Caco-2 (cell line): ENCODE data around the gene MIER3. TPM values are rescaled to one million over a fixed set of nuclear protein-coding genes. Genes with fewer than 3 reads are reported as not detected.

Source experiments
- BruUV-seq: library from RNA; stranded (reverse); fragments of 400-500 nt; replicated peaks from 2 replicates; lab custom pipeline; 2021; lab: Mats Ljungman, UMichigan
- CTCF ChIA-PET: fragments of 300-600 bp; sonication (Branson Sonifier 250); formaldehyde crosslinking; loops from one replicate; lab custom pipeline; 2022; ENCODE audit warnings: antibody characterized with exemption; lab: Charles Lee
- POLR2A ChIA-PET: fragments of 300-600 bp; sonication (Branson Sonifier 250); formaldehyde crosslinking; loops from one replicate; lab custom pipeline; 2022; ENCODE audit warnings: antibody characterized with exemption; lab: Charles Lee
- DNase-seq, 2 experiments: peaks; one replicate each; pipeline versions ENCODE4 v3.0.0 to v3.0.0-alpha.2; 2020 to 2022
- H3K27me3 ChIP-seq: replicated peaks from 2 replicates; pipeline ENCODE4 v1.6.0; 2011; ENCODE audit warnings: low read length; ENCODE audit not compliant: control insufficient read depth, insufficient read depth
- H3K36me3 ChIP-seq: 2 replicates; pipeline ENCODE4 v1.5.1; 2011; ENCODE audit warnings: low read length; ENCODE audit not compliant: control insufficient read depth, insufficient read depth
- H3K4me1 ChIP-seq: fragments of 250-450 bp; sonication (Bioruptor Pico); 2 replicates; pipeline ENCODE4 v1.5.1; 2020; ENCODE audit warnings: mild to moderate bottlenecking
- H3K4me3 ChIP-seq: 2 replicates; pipeline ENCODE4 v1.5.1; 2011; ENCODE audit warnings: low read depth, mild to moderate bottlenecking, control low read depth, low read length
- H3K9me3 ChIP-seq: fragments of 250-450 bp; sonication (Bioruptor Pico); 2 replicates; pipeline ENCODE4 v1.5.1; 2020; ENCODE audit warnings: mild to moderate bottlenecking, moderate library complexity
- H3K27ac Mint-ChIP-seq: one replicate; pipeline ENCODE4 v1.8.0; 2022; ENCODE audit warnings: mixed read lengths; ENCODE audit not compliant: unreplicated experiment
- H3K27me3 Mint-ChIP-seq: one replicate; pipeline ENCODE4 v1.8.0; 2022; ENCODE audit warnings: mixed read lengths; ENCODE audit not compliant: insufficient read depth, unreplicated experiment
- H3K36me3 Mint-ChIP-seq: one replicate; pipeline ENCODE4 v1.8.0; 2022; ENCODE audit warnings: mild to moderate bottlenecking, mixed read lengths; ENCODE audit not compliant: insufficient read depth, unreplicated experiment
- H3K4me1 Mint-ChIP-seq: one replicate; pipeline ENCODE4 v1.8.0; 2022; ENCODE audit warnings: low read depth, mixed read lengths; ENCODE audit not compliant: unreplicated experiment
- H3K4me3 Mint-ChIP-seq: one replicate; pipeline ENCODE4 v1.8.0; 2022; ENCODE audit warnings: mild to moderate bottlenecking, moderate library complexity, mixed read lengths; ENCODE audit not compliant: unreplicated experiment
- H3K9me3 Mint-ChIP-seq: one replicate; pipeline ENCODE4 v1.8.0; 2022; ENCODE audit warnings: mixed read lengths; ENCODE audit not compliant: unreplicated experiment
- intact Hi-C: fragments of 100-400 bp; cut with micrococcal nuclease; formaldehyde crosslinking; loops from one replicate; pipeline ENCODE4 v1.10.0; 2022; ENCODE audit not compliant: unreplicated experiment
- total RNA-seq: library from RNA; stranded (reverse); gene quantifications from 2 replicates; pipeline ENCODE4 v1.2.3, GENCODE V29; 2022
- TF ChIP-seq, protein P1 (sequence below), 2 experiments: fragments of 200-600 bp in 1 of 2; IDR thresholded peaks; 1 replicate in 1 of 2; 2 replicates in 1 of 2; pipeline versions ENCODE4 v1.5.1 to v1.8.0; 2011 to 2022; ENCODE audit warnings: antibody characterized with exemption in 1 of 2, control low read depth in 1 of 2, inconsistent platforms in 1 of 2, low read depth in 1 of 2, low read length in 1 of 2, mild to moderate bottlenecking in 1 of 2, moderate library complexity in 1 of 2; ENCODE audit not compliant: insufficient read depth in 1 of 2, severe bottlenecking in 1 of 2, unreplicated experiment in 1 of 2

The MIER3 gene
- total RNA-seq, 1 experiment from 2014 or later: 52.7 TPM

DNA sequence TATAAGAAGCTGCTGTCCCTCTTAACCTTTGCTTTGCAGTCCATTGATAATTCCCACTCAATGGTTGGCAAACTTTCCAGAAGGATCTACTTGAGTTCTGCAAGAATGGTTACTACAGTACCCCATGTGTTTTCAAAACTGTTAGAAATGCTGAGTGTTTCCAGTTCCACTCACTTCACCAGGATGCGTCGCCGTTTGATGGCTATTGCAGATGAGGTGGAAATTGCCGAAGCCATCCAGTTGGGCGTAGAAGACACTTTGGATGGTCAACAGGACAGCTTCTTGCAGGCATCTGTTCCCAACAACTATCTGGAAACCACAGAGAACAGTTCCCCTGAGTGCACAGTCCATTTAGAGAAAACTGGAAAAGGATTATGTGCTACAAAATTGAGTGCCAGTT lies 70.4 kb downstream of the MIER3 start:
- H3K36me3 ChIP-seq: peaks cover 2% of the 10 kb centered on the region
- H3K27me3 ChIP-seq: no peaks in the 10 kb centered on the region
- intact Hi-C loops: no loop called here
- no peak for DNase-seq
- Mint-ChIP-seq H3K36me3 (peaks cover 81% of the 10 kb centered on the region), H3K4me3 (no peak overlapping the region), H3K27me3 (no peaks in the 10 kb centered on the region), H3K27ac (no peak overlapping the region), H3K9me3 (no peaks in the 10 kb centered on the region), H3K4me1 (no peaks in the 10 kb centered on the region)
- no peaks in the 10 kb centered on the region for H3K4me1 ChIP-seq
- ChIA-PET CTCF (no interaction called here), POLR2A (no interaction called here)
- BruUV-seq: TSS peak; percentile 40
- no peaks in the 10 kb centered on the region for H3K9me3 ChIP-seq
- no peak overlapping the region for H3K4me3 ChIP-seq
- TF ChIP-seq, protein P1, sequence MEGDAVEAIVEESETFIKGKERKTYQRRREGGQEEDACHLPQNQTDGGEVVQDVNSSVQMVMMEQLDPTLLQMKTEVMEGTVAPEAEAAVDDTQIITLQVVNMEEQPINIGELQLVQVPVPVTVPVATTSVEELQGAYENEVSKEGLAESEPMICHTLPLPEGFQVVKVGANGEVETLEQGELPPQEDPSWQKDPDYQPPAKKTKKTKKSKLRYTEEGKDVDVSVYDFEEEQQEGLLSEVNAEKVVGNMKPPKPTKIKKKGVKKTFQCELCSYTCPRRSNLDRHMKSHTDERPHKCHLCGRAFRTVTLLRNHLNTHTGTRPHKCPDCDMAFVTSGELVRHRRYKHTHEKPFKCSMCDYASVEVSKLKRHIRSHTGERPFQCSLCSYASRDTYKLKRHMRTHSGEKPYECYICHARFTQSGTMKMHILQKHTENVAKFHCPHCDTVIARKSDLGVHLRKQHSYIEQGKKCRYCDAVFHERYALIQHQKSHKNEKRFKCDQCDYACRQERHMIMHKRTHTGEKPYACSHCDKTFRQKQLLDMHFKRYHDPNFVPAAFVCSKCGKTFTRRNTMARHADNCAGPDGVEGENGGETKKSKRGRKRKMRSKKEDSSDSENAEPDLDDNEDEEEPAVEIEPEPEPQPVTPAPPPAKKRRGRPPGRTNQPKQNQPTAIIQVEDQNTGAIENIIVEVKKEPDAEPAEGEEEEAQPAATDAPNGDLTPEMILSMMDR (IDR thresholded peaks at IDR 0.05; ENCODE audit: insufficient read depth in 1 of 2, low read depth in 1 of 2, low read length in 1 of 2, severe bottlenecking in 1 of 2, unreplicated experiment in 1 of 2): no peak

DNA sequence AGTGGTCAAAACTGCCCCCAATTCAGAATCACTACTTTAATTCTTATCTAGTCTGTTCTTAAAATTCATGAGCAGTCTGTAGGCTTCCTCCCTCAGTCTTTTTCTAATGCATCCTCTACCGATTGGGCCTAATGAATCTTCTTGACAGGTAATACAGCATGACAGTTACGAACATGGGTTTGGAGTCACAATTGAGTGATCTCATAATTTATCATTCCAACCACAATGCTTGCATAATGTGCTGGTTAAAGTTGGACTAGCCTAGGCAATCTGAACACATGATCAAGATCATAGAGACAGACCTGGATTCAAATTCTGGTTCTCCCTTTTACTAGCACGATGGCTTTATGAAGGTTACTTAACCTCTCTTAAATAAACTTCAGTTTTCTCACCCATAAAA lies 75.6 kb downstream of the MIER3 start:
- Mint-ChIP-seq H3K4me1 (peaks cover 5% of the 10 kb centered on the region), H3K9me3 (no peaks in the 10 kb centered on the region), H3K27ac (no peak overlapping the region), H3K36me3 (peaks cover 77% of the 10 kb centered on the region), H3K27me3 (no peaks in the 10 kb centered on the region), H3K4me3 (no peak overlapping the region)
- Histone ChIP-seq H3K4me1 (no peaks in the 10 kb centered on the region), H3K4me3 (no peak overlapping the region), H3K9me3 (no peaks in the 10 kb centered on the region), H3K27me3 (no peaks in the 10 kb centered on the region), H3K36me3 (peaks cover 4% of the 10 kb centered on the region)
- intact Hi-C loops: no loop called here
- BruUV-seq: no TSS peak
- TF ChIP-seq, protein P1 (IDR thresholded peaks at IDR 0.05; ENCODE audit: insufficient read depth in 1 of 2, low read depth in 1 of 2, low read length in 1 of 2, severe bottlenecking in 1 of 2, unreplicated experiment in 1 of 2): no peak
- CTCF ChIA-PET: no interaction called here
- POLR2A ChIA-PET: no interaction called here
- DNase-seq: no peak

DNA sequence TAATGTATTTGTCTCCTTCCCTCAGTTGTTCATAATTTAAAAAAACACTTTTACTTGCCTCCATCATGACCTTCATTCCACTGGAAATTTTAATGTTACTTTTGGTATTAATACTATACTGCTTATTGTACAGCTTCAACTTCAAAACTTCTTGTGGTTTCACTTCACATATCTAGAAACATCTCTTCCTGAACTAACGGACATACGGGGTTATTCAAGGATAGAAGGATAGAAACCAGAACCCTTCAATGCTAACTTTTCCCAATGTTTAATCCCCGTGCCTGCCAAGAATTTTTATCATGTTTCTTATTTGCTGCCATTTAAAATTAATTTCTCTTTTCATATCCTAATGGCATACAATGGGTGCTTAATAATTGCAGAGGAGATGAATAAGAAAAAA lies 78.9 kb downstream of the MIER3 start:
- Histone ChIP-seq H3K9me3 (no peaks in the 10 kb centered on the region), H3K4me1 (no peaks in the 10 kb centered on the region), H3K36me3 (peaks cover 4% of the 10 kb centered on the region), H3K4me3 (no peak overlapping the region), H3K27me3 (no peaks in the 10 kb centered on the region)
- H3K27ac Mint-ChIP-seq: no peak overlapping the region
- ChIA-PET CTCF (no interaction called here), POLR2A (no interaction called here)
- DNase-seq: no peak
- H3K4me3 Mint-ChIP-seq: no peak overlapping the region
- H3K9me3 Mint-ChIP-seq: no peaks in the 10 kb centered on the region
- BruUV-seq: no TSS peak
- peaks cover 5% of the 10 kb centered on the region for H3K4me1 Mint-ChIP-seq
- H3K36me3 Mint-ChIP-seq: peaks cover 78% of the 10 kb centered on the region
- TF ChIP-seq, protein P1 (IDR thresholded peaks at IDR 0.05; ENCODE audit: insufficient read depth in 1 of 2, low read depth in 1 of 2, low read length in 1 of 2, severe bottlenecking in 1 of 2, unreplicated experiment in 1 of 2): no peak
- H3K27me3 Mint-ChIP-seq: no peaks in the 10 kb centered on the region
- intact Hi-C loops: no loop called here
